GM21381 (cell line): ENCODE results near the gene NPS.

Experiments used
- ATAC-seq: cut with Tn5 transposase; IDR thresholded peaks from one replicate; pipeline ENCODE4 v1.9.1; 2021; ENCODE audit warnings: mild to moderate bottlenecking, moderate library complexity; ENCODE audit not compliant: unreplicated experiment

Gene NPS

DNA sequence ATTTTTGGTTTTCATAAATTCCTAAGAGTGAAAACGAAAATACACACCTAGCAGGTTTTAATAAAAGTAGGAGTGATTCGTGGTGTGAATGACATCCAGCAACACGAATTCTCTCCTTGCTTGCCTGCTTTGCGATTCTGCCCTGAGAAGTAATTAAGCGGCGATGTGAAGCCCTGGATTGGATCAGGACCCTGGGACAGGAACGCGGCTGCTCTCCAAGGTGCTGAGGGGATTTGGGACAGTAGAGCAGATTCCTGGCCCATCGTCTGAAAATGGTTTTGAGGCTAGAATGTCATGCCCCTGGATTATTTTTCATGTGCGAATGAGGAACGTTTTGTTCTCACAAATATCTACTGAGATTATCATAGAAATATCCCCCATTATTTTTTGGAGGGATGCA, 7.8 kb downstream of the NPS start:
- no peak for ATAC-seq

DNA sequence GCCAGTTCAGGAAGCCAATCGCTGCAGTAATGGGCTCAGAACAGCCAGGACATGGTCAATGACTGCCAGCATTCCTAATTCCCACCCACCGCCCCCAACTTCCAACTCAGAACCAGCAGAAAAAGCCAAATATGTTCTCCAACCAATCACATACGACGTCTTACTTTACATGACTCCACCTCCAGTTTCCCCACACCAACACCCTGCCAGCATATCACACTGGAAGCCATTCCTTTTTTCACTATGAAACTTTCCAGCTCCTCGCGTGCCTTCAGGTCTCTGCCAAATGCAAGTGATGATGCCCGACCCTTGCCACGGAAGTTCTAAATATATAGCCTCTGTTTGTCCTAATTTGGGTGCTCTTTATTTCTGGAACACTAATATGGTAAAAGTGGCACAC, 12.5 kb downstream of the NPS start:
- no peak for ATAC-seq

DNA sequence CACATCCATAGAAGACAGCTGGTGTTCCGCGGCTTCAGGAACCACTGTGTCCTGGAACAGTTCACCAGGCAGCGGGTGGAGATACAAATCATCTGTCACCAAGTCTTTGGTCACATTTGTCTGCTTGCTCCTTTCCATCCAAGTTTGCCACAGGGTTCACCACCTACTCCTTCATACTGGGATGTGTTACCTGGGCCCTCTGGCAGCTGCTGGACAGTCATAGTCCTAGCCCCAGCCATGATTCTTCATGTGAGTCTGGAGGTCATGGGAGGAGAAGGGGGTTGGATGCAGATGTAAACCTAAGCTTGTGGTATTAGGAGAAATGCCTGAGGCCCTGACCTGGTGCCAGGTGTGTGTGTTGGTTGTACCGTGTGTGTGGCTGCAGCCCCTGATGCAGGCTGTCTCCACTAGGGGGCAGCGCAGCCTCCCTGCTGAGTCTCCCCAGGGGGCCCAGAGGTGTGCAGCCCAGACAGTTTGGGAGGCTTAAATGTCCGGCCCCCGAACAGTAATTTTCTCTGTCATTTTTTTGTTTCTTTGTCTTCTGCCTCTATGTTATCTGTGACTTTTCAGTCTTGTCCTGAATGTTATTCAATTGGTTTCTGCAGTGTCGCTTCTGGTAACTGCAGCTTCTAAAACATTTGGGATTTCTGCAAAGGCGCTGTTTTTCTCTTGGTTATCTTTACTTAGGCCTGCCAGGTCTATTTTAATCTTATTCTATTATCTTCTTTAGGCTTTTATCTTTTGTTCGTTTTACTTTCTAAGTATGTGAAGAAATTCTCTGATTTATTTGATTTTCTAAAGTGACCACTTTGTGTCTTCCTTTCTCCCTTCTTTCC, 14.8 kb downstream of the NPS start:
- no peak for ATAC-seq

DNA sequence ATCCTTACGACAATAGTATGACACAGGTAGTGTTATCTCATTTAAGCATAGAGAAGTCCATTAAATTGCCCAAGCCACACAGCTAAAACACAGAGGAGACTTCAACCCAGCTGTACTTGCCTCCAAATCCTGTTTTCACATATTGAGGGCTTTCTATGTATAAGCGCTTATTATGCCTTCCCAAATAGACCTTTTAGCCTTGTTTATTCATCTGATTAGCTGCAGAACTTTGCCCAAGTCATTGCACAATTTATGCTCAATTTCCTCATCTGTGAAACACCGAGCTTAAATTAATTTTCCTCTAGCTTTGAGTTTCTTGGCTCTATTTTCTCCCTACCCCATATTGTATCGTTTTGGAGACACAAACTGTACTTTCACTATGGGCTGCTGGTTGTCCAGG, 15.5 kb downstream of the NPS start:
- ATAC-seq: no peak

DNA sequence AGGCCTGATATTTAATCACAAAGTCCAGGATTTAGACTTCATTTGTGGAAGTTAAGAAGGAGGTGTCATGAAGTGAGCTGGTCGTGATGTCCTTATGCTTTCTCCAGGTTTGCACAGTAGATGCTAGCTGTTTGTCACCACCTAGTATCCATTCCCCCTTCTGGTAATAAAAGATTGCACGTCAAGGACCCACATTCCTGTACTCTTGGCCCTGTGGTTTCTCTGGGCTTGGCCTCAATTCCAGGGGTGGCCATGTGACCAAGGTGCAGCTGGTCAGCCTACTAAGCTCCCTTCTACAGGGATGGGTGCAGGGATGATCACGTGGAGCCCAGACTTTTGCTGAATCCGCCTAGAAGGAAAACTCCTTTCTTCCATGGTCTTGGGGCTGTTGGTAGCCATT, 16.5 kb downstream of the NPS start:
- no peak for ATAC-seq

DNA sequence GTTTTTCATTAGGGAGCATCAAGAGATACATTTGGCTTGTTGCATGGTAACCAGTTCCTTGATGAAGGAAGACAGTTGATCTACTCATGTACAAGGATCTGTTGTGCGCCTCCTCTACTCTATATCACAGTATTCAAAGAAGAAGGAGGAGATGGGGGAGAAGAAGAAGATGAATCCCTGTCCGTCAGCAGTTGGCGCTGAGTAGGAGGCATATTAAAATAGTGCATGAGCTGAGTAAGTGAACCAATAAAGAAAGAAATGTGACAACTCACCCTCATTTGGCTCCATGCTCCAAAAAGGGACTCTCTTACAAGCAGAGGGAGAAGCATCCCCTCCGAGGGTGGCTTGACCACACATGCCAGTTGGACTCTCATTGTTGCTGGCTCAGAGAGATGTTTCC, 20.1 kb downstream of the NPS start:
- ATAC-seq: no peak

DNA sequence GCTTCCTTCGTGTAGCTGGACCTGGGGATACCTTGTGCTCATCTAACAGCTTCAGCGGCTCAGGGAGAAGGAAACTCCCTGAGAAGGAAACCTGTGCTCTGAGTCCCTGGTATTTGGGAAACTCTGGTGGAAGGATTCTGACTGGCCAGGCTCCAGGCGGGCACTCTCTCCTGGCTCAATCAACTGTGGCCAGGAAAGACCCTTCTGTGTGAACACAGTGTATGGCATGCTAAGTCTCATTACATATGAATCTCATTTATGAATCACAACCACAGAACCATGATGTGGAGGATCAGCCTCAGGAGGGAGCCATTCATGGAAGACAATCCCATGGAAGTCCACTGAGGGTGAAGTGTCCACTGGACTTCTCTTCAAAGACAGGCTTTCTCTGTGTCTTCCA, 20.9 kb downstream of the NPS start:
- ATAC-seq: no peak

DNA sequence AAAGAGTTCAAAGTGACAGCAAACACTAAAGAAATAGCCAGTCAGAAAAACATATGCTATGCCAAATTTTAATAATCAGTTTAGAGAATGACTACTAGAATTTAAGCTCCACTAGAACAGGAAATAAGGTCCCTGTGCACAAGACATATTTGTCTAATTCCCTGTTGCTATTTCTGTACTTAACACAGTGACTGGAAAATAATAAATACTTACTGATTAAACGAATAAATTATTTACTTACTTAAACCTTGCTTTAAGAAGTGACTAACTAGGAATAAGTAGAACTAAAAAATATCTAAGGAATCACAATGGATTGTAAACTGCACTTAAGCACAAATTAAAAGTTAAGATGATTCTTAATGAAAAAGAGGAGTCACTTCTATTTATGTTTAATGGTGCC, 22.3 kb downstream of the NPS start:
- no peak for ATAC-seq

DNA sequence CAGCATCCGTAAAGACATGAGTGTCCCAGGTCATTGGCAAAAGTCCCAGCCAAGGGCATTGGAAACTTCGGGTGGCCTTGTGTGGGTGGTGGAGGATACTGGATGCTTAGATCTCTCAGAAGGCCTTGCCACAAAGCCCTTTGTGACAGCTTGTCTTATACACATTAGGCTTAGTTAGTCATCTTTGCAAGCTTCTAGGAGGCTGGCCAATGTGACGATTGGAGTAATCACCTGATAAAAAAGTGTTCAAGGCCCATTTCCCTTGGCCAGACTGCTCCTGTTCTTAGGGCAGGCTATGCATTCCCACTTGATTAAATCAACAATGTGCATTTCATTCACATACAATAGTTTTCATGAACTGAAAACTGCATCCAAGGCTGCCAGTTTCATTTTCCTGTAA, 26.9 kb downstream of the NPS start:
- no peak for ATAC-seq

DNA sequence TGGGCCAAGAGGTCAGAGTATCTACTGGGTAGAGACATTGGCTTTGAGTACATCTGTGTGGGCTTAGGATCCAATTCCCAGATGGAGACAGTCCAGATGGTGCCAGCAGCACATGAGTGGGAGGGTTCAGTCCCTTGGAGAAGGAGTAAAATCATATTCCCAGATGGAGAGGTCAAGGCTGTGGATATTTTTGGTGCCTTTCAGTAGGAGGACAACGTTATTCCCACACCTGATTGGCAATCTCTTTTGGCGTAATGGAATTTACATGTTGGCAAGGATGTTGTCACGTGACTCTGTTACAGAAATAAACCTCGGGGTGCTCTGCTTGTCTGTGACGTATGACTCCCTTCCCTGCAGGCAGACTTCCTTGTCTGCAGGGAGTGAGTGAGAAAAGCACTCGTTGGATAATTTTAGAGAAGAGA, 27.6 kb downstream of the NPS start:
- no peak for ATAC-seq

DNA sequence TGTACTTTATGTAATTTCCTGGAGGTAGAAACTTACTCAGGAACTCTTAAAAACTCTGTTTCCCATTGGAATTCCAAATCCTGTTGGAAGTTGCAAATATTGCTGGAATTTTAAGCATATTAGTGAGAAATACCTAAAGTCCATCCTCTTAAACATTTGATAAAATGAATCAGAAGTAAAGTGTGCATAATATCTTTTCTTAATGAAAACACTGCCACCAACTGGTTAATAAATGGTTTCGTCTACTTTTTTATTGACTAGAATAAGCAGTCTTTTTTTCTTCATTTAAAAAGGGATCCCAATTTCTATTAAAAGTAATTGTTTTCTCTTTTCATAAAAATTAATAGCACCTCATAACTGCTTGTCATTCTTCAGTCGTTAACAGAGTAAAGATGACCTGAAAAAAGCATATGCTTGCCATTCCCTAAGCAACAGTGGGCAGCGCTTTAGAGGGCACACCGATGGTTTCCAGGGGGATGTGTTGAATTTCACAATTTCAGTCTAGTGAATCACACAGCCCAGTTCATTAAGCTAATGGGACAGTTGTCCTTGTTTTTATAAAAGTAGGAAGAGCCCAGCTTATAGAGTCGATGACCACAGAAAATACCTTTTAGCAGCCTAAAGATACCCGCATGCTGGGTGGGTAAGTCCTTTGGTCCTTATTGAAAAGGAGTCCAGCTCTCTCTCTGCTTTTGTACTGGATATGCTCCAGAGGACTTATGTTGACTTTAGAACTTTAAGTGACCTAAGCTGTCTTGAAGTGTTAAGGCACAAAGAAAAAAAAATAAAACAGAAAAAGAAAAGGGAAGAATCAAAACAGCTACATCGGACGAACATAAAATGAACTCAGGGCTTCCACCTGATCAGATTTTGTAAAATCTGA, 28.5 kb downstream of the NPS start:
- ATAC-seq: no peak

DNA sequence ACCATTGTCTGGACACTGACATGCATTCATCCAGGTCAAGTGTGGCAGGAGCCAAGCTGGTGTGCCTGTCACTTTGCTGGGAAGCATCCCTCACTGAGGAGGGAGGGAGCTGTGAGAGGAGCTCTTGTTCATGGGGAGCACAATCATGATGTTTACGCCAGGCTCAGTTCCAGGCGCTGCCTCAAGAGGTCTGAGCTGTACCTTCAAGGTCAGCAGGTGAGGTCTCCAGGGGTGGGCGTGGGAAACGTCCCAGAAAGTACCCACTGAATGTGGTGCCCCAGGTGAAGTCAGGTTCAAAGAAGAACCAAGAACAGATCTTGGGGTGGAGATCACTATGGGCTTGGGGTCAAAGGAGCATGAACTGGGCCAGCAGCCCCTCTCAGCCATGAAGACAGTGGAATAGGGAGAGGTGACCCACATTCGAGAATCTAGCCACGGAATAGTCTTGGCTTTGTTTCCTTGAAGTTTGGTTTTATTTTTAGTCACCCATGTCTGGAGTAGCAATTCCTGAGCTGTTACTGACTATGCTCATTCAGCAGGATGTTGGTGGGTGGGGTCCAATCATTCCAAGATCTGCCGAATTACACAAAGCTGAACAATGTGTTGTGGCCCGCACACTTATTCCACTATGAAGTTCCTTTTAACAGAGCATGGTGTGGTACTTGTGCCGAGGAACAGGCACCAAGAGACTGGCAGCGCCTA, 29.3 kb downstream of the NPS start:
- ATAC-seq: no peak

DNA sequence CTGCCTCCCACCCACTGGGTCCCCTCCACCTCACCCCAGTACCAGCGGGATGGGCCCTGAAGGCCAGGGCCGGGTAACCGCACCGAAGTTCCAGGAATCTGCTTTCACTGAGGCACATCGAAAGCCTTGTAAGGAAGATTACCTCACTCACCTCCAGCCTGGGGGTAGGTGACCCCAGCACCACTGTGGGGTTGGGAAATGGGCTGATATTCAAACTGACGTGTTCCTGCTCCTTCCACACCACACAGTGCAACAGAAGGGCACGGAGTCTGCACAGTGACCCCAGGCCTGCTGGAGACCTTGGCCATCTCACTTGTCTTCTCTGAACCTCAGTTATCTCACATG, 29.8 kb downstream of the NPS start:
- no peak for ATAC-seq

DNA sequence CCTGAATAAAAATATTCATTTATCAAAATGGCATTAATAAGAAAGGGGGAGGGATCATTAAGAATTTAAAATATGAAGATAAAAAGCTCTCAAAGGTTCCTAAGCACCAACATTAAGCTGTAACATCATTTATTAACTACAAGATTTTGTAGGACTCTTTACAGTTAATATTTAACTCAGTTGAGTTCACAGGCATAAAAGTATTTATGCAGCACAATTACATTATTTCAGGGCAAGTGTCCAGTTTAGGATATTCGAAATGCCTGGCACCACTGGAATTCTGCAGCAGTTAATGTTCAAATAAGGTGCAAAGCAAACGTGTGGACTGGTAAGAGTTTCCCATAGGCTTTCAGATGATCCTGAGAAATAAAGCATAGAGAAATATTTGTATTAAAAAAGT, 30.5 kb downstream of the NPS start:
- no peak for ATAC-seq

DNA sequence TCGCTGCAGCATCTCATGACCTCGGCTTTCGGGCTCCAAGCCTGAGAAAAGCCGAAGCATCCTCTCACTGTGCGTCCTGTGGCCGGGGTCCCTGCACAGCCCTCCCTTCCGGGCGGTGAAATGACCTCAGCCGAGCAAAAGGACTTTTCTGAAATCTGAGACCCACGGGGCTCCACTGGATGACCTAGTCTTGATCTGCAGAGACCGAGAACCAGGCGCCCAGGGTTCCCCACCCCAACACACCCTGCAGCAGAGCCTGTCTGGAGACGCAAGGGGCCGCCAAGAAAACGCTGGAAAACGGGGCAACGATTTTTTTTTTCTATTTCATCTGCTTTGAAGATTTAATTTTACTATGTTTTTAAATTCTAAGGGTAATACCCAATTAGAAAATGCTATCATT, 31.7 kb downstream of the NPS start:
- ATAC-seq: no peak

DNA sequence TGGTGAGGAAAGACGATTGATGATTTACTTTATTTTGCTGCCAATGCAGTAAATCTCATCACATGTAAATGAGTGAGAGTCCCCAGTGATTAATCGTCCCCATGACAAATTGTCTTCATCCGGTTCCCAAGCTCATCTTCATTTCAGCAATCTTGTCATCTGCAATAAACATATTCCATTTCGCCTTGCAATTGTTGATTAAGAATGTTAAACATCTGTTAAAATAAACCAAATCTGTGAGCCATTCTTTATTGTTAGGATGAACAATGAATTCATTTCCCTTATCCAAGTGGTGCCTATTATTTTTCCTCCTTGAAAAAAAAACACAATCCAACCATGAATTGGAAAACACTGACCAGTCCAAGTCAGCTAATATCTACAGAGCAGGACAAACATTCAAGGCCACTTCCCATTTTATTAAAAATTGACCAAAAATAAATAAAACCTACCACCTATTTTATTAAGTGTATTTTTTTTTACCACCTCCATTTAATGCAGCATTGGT, 36.5 kb downstream of the NPS start:
- ATAC-seq: no peak

DNA sequence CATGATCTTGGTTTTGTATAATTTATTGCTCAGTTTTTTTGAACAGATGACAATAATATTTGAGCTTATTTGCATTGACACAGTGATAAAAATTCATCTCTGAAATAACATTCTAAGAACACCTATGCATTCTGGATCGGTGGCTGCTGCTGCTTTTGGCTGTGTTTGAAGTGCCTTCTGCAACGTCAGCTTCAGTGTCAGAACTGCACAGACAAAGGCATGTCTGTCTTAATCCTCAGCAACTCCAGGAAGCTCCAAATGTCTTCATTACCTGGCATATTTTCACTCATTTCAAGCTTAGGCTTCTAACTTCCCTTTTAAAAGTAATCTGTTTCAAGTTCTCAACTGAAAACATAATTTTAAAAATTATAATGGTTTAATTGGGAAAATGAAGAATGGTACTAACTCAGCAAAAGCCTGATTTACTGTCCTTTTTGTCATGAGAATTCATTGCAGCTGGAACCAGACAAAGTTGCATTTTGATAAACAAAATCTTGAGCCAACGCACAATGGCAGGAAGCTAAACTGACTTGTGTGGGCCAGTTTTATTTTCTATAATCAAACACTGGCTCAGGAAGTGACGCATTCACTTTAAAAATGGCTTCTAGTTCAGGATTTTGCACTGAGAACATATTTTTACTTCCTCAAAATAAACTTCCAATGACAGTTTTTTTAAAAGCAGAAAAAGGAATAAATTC, 38.7 kb downstream of the NPS start:
- ATAC-seq: no peak

DNA sequence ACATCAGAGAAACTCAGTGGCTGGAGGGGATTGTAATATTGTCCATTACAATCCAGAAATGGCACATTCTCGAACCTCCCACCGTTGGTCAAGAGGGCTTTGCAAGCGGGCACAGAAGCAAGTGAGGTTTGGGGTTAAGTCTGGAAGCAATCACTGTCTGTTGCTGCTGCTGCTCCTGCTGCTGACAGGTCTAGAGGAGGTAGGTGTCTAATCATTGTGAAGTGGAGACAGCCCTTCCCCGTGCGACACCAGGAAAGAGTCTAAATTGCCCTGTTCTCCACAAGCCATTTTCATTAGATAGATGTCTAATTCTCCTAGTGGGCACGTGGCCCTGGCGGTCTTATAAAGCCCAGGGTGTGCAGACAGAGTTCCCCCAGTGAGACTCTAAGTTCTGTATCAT, 43.5 kb downstream of the NPS start:
- ATAC-seq: no peak

DNA sequence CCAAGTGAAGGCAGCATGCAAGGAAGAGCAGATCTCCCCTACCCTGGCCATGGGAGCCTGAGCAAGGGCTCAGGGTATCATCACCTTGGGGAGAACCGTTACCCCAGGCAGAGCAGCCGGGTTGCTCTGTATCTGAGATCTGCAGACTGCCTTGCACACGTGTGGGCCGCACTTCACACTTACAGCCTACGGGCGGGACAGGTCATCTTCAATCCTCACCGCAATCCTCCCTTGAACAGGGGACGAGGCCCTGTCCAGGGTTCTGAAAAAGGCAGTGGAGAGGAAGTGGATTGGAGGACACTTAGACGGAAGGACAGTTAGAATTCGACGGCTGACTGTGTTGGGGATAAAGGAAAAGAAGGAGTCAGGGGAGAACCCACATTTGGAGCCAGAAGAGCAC, 51.4 kb downstream of the NPS start:
- no peak for ATAC-seq
